Cardiac fibroblast (primary cell): ENCODE measurements around the gene NTN4.

Experiments used
- DNase-seq, 2 donors: peaks; one replicate each; pipeline versions ENCODE4 v3.0.0 to v3.0.0-alpha.2; 2010; ENCODE audit warnings: low read depth in 2 of 2
- H3K4me3 ChIP-seq, 2 donors: replicated peaks in 1 of 2; 1 replicate in 1 of 2; 2 replicates in 1 of 2; pipeline ENCODE4 v1.5.1; 2011; ENCODE audit warnings: low read depth in 2 of 2, low read length in 2 of 2, mild to moderate bottlenecking in 2 of 2, moderate library complexity in 1 of 2
- TF ChIP-seq, protein P1 (sequence below): IDR thresholded peaks from one replicate; pipeline ENCODE4 v1.5.1; 2011; ENCODE audit warnings: low read depth, mild to moderate bottlenecking, low read length, inconsistent platforms

The NTN4 gene

GRCh38 chr12:95699579-95699978 lies 91.0 kb downstream of the NTN4 start:
- H3K4me3 ChIP-seq, result no peak overlapping the region
- TF ChIP-seq, protein P1, sequence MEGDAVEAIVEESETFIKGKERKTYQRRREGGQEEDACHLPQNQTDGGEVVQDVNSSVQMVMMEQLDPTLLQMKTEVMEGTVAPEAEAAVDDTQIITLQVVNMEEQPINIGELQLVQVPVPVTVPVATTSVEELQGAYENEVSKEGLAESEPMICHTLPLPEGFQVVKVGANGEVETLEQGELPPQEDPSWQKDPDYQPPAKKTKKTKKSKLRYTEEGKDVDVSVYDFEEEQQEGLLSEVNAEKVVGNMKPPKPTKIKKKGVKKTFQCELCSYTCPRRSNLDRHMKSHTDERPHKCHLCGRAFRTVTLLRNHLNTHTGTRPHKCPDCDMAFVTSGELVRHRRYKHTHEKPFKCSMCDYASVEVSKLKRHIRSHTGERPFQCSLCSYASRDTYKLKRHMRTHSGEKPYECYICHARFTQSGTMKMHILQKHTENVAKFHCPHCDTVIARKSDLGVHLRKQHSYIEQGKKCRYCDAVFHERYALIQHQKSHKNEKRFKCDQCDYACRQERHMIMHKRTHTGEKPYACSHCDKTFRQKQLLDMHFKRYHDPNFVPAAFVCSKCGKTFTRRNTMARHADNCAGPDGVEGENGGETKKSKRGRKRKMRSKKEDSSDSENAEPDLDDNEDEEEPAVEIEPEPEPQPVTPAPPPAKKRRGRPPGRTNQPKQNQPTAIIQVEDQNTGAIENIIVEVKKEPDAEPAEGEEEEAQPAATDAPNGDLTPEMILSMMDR, result no peak
- DNase-seq, result no peak

- peak; percentile 18 to 50 for DNase-seq
- TF ChIP-seq, protein P1, result no peak
- no peak overlapping the region for H3K4me3 ChIP-seq
Measured at GRCh38 chr12:95694136-95694535, 96.4 kb downstream of the NTN4 start.

GRCh38 chr12:95693689-95694088 lies 96.9 kb downstream of the NTN4 start:
- no peak overlapping the region for H3K4me3 ChIP-seq
- TF ChIP-seq, protein P1, result no peak
- no peak for DNase-seq

DNA sequence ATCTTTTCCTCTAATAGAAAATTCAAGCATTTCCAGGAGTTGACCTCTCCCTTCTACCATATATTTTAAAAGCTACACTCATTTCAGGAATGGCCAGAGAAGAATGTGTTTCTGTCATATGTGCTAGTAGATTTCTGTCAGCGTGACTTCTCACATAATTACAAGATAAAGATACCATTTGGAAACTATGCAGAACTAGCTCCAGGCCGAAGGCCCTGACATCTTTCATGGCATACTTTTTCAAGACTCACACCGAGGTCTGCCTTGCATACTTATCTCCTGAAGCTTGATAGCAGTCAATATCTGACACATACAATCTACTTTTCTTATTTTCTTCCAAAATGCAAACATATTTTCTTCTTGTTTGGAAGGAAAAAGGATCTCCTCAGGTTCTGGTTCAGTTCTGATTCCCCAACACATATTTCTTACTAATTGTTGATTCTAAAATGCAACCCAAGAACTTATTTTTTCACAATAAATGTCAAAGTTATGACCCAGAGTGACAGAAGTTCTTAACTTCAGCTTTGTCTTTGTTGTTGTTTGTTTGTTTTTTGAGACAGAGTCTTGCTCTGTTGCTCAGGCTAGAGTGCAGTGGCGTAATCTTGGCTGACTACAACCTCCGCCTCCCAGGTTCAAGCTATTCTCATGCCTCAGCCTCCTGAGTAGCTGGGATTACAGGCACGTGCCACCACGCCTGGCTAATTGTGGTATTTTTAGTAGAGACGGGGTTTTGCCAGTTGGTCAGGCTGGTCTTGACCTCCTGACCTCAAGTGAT lies 99.5 kb downstream of the NTN4 start:
- TF ChIP-seq, protein P1, result no peak

GRCh38 chr12:95687937-95688336 lies 102.6 kb downstream of the NTN4 start:
- H3K4me3 ChIP-seq, result no peak overlapping the region
- TF ChIP-seq, protein P1, result no peak
- no peak for DNase-seq

More for the DNA sequence above, 99.5 kb downstream of the NTN4 start:
- peak in 1 of 2 donors; percentile 9 for DNase-seq
- H3K4me3 ChIP-seq, result no peak overlapping the region

GRCh38 chr12:95683418-95683817 lies 107.1 kb downstream of the NTN4 start:
- H3K4me3 ChIP-seq, result no peak overlapping the region
- TF ChIP-seq, protein P1, result no peak
- DNase-seq, result no peak

DNA sequence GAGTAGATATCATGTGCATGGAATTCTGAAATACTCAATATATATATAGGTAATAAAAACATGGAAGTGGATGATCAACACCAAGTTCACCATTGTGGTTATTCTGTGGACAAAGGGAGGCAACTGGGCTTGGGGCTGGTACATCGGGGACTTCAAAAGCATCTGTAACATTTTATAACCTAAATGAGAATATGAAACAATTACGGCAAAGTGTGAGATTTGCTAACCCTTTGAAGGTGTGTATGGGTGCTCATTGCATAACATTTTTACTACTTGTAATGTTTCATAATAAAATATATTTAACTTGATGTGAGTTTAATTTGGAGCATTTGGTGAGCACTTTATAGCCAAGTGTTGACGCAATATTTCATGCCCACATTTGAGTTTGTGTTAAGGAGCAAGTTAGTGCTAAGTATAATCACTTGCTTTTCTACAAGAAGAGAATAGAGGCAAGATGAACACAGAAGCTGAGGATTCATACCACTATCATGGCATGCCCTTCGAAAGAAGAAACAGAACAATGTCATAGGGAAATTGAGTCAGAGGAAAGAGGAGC lies 109.3 kb downstream of the NTN4 start:
- no peak for DNase-seq
- TF ChIP-seq, protein P1, result no peak
- H3K4me3 ChIP-seq, result no peak overlapping the region
